ENCODE measurements around the gene NTM. TPM values are rescaled to one million over a fixed set of nuclear protein-coding genes. Genes with fewer than 3 reads are reported as not detected.

Gene NTM
- total and polyA plus RNA-seq, 12 donors = 0.26 to 11.5 (median 4.0) TPM

DNA sequence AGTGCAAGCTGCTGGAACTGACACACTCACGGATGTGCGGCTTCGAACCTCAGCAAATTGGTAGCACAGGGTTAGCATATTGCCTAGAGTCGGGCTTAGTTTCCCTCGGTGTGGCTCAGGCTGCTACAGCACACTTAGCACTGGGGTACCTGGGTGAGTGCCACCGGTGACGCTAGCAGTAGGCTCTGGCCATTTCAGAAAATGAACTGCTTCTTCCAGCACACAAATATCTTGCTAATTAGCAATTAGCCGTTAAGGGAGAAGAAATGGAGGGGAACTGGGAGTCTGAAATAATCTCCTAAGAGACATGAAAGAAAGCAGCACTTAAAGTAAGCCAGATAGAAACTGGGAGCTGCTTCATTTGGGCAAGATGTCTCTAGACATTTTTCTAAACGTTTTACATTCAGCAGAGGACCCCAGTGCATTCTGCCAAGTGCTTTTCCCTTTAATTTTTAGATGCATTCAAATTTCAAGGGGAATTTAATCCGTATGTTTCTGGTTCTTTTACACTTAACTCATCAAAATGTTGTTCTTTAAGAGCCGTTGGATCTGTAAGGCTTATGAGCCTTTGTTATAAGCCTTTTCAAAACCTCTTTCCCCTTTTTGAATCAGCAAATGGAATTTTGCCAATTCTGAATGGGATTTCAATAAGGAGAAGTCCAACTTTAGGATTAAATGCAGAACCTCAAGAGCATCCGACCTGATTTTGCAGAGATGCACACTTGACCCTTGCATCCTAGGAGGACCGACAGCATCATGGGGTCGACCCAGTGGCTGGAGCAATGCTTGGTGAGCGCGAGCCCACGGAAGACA is 708.1 kb downstream of the NTM start:
- H3K27me3 ChIP-seq = no peaks in the 10 kb centered on the region
- intact Hi-C loops (cut with DNase I) = no loop called here
- no peaks in the 10 kb centered on the region for H3K36me3 ChIP-seq (replicated peaks in 1 of 2)
- no peaks in the 10 kb centered on the region for H3K9me3 ChIP-seq (replicated peaks in 1 of 3)
- WGBS, 4 donors = 74 to 83% (median 80%) methylated on average over 17 of the region's 17 CpGs
- TF ChIP-seq POLR2A (IDR thresholded peaks at IDR 0.05) = no peak
- TF ChIP-seq, protein P1, sequence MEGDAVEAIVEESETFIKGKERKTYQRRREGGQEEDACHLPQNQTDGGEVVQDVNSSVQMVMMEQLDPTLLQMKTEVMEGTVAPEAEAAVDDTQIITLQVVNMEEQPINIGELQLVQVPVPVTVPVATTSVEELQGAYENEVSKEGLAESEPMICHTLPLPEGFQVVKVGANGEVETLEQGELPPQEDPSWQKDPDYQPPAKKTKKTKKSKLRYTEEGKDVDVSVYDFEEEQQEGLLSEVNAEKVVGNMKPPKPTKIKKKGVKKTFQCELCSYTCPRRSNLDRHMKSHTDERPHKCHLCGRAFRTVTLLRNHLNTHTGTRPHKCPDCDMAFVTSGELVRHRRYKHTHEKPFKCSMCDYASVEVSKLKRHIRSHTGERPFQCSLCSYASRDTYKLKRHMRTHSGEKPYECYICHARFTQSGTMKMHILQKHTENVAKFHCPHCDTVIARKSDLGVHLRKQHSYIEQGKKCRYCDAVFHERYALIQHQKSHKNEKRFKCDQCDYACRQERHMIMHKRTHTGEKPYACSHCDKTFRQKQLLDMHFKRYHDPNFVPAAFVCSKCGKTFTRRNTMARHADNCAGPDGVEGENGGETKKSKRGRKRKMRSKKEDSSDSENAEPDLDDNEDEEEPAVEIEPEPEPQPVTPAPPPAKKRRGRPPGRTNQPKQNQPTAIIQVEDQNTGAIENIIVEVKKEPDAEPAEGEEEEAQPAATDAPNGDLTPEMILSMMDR (IDR thresholded peaks at IDR 0.05) = no peak
- no peak for DNase-seq
- no peaks in the 10 kb centered on the region for H3K4me1 ChIP-seq (replicated peaks in 1 of 2)
- H3K27ac ChIP-seq = no peak overlapping the region
- no peak overlapping the region for H3K4me3 ChIP-seq

DNA sequence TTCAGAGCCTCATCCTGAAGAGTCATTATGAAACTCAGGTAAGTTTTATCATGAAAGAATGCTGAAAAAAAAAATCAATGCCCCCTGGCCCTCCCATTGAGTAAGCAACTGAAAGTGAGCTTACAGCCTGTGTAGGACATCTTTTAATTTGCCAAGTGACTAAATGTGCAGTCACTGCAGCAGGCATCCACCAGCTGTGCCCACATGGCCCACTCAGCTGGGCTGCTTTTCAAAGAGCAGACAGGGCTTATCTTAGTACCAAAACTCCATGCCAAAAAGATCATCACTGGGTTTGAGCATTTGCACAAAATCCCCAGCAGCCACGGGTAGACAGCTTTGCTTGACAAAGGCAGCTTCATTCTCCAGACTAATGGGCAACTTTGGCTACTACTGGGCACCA is 709.7 kb downstream of the NTM start:
- TF ChIP-seq, protein P1 (IDR thresholded peaks at IDR 0.05) = no peak
- no peak for TF ChIP-seq POLR2A (IDR thresholded peaks at IDR 0.05)
- Histone ChIP-seq H3K36me3 (replicated peaks in 1 of 2) (no peaks in the 10 kb centered on the region), H3K27ac (no peak overlapping the region), H3K9me3 (replicated peaks in 1 of 3) (peaks cover 0 to 7% (median 7%) of the 10 kb centered on the region in 3 donors), H3K4me3 (no peak overlapping the region), H3K4me1 (replicated peaks in 1 of 2) (no peaks in the 10 kb centered on the region), H3K27me3 (no peaks in the 10 kb centered on the region)
- intact Hi-C loops (cut with DNase I) = no loop called here
- DNase-seq = no peak
- WGBS, 4 donors = 58 to 88% (median 59%) methylated on average over 1 of the region's 1 CpG

DNA sequence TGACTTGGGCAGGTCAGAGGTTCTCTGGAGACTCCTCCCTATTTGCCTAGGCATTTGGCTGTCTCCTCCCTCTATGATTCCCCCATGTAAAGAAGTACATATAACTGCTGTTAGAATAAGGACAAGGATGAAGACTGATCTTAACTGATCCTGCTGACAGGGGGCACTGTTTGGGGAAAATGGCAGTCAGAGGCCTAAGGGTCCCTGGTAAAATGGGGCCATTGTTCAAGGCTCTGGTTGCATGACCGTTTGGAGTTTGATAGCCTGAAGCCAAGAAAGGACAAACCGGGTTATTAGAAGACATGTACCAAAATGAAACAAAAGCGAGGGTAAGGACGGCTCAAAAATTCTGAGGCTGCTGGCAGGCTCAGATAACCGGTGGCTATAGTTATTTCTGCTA is 712.2 kb downstream of the NTM start:
- intact Hi-C loops (cut with DNase I) = no loop called here
- Histone ChIP-seq H3K27ac (no peak overlapping the region), H3K9me3 (replicated peaks in 1 of 3) (peaks cover 0 to 13% (median 8%) of the 10 kb centered on the region in 3 donors), H3K27me3 (no peaks in the 10 kb centered on the region), H3K36me3 (replicated peaks in 1 of 2) (no peaks in the 10 kb centered on the region), H3K4me1 (replicated peaks in 1 of 2) (no peaks in the 10 kb centered on the region), H3K4me3 (no peak overlapping the region)
- TF ChIP-seq POLR2A (IDR thresholded peaks at IDR 0.05) = no peak
- TF ChIP-seq, protein P1 (IDR thresholded peaks at IDR 0.05) = no peak
- DNase-seq = no peak
- WGBS, 4 donors = 71 to 84% (median 80%) methylated on average over 5 of the region's 5 CpGs

DNA sequence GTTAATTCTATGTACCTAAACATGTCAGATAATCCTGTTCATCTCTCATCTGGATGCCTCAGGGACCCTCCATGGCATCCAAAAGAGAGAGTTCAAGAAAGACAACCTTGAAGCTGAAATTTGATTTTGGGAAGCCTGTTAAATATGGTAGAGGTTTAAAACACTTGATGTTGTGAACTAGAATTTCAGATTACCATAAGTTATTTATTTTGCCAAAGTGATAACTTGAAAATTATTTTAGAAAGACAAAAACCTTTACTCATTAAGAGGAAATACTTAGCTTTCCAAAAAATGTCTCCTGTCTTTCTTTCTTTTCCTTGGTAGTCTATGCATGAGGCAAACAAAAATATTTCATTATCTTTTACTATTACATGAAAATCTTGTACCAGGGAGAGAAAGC is 714.0 kb downstream of the NTM start:
- H3K27ac ChIP-seq = no peak overlapping the region
- H3K36me3 ChIP-seq (replicated peaks in 1 of 2) = no peaks in the 10 kb centered on the region
- no peak for DNase-seq
- H3K4me3 ChIP-seq = no peak overlapping the region
- H3K27me3 ChIP-seq = no peaks in the 10 kb centered on the region
- no peaks in the 10 kb centered on the region for H3K4me1 ChIP-seq (replicated peaks in 1 of 2)
- TF ChIP-seq, protein P1 (IDR thresholded peaks at IDR 0.05) = no peak
- TF ChIP-seq POLR2A (IDR thresholded peaks at IDR 0.05) = no peak
- H3K9me3 ChIP-seq (replicated peaks in 1 of 3) = peaks cover 0 to 13% (median 8%) of the 10 kb centered on the region in 3 donors
- intact Hi-C loops (cut with DNase I) = no loop called here

Measured in adrenal gland (tissue), 12 donors.